Bladder microvascular endothelial cell (primary cell): Measurements from ENCODE around the gene RECK. TPM values are rescaled to one million over a fixed set of nuclear protein-coding genes. Genes with fewer than 3 reads are reported as not detected.

Source experiments
- total RNA-seq: library from RNA; depleted of rRNA; stranded (reverse); fragments of >200 nt; gene quantifications from 2 replicates; pipeline ENCODE4 v1.2.3, GENCODE V29; 2014

RECK gene
- total RNA-seq, result 5.5 and 40.2 TPM in 2 replicates

GRCh38 chr9:36036780-36037548, at the start of gene RECK:
TSS of gene RECK (plus strand) at chr9:36036913. CDS start at chr9:36036999, 86 bp downstream.

GRCh38 chr9:36136272-36136893, 99.7 kb downstream of the RECK start, which contains the start of gene GLIPR2:
TSS of gene GLIPR2 (plus strand) at chr9:36136733. CDS start at chr9:36136779, 46 bp downstream.

GRCh38 chr9:36169166-36169565, 132.5 kb downstream of the RECK start, which contains the start of gene CCIN:
TSS of gene CCIN (plus strand) at chr9:36169388. CDS start at chr9:36169503, 115 bp downstream.

Other genes starting within 250 kb of the RECK start
- 3.2 and 4.1 TPM in 2 replicates for gene NPR2, start 245.3 kb upstream of the RECK start, total RNA-seq
- gene SPAG8, start 224.7 kb upstream of the RECK start, total RNA-seq, result 0.32 TPM in 1 of 2 replicates, not detected in the other
- gene HINT2, start 221.9 kb upstream of the RECK start, total RNA-seq, result 7.1 and 25.1 TPM in 2 replicates
- gene FAM221B, start 208.2 kb upstream of the RECK start, total RNA-seq, result not detected in 2 replicates
- gene TMEM8B, start 207.7 kb upstream of the RECK start, total RNA-seq, result 0.16 and 0.57 TPM in 2 replicates
- gene OR13J1, start 166.5 kb upstream of the RECK start, total RNA-seq, result not detected in 2 replicates
- 0.32 and 3.5 TPM in 2 replicates for gene HRCT1, start 130.7 kb upstream of the RECK start, total RNA-seq
- gene SPAAR, start 127.4 kb upstream of the RECK start, total RNA-seq, result 3.4 and 5.8 TPM in 2 replicates
- 0.06 TPM in 1 of 2 replicates, not detected in the other for gene OR2S2, start 78.8 kb upstream of the RECK start, total RNA-seq
- 4.9 and 44.4 TPM in 2 replicates for gene GLIPR2, start 99.8 kb downstream of the RECK start, total RNA-seq
- 0.16 and 1.2 TPM in 2 replicates for gene CCIN, start 132.5 kb downstream of the RECK start, total RNA-seq
- gene CLTA, start 154.0 kb downstream of the RECK start, total RNA-seq, result 259 and 282 TPM in 2 replicates
- gene GNE, start 221.5 kb downstream of the RECK start, total RNA-seq, result 9.2 and 21.6 TPM in 2 replicates